NCI-H510A (cell line): ENCODE results near the gene CNTRL.
"Not testable (repeated sequence)": the region's sequence is repeated elsewhere in the genome, so short reads cannot be mapped to it uniquely, and the experiment has no call there.

Experiments
- DNase-seq: peaks from one replicate; lab custom pipeline; 2025; lab: John Stamatoyannopoulos, UW

The CNTRL gene, protein sequence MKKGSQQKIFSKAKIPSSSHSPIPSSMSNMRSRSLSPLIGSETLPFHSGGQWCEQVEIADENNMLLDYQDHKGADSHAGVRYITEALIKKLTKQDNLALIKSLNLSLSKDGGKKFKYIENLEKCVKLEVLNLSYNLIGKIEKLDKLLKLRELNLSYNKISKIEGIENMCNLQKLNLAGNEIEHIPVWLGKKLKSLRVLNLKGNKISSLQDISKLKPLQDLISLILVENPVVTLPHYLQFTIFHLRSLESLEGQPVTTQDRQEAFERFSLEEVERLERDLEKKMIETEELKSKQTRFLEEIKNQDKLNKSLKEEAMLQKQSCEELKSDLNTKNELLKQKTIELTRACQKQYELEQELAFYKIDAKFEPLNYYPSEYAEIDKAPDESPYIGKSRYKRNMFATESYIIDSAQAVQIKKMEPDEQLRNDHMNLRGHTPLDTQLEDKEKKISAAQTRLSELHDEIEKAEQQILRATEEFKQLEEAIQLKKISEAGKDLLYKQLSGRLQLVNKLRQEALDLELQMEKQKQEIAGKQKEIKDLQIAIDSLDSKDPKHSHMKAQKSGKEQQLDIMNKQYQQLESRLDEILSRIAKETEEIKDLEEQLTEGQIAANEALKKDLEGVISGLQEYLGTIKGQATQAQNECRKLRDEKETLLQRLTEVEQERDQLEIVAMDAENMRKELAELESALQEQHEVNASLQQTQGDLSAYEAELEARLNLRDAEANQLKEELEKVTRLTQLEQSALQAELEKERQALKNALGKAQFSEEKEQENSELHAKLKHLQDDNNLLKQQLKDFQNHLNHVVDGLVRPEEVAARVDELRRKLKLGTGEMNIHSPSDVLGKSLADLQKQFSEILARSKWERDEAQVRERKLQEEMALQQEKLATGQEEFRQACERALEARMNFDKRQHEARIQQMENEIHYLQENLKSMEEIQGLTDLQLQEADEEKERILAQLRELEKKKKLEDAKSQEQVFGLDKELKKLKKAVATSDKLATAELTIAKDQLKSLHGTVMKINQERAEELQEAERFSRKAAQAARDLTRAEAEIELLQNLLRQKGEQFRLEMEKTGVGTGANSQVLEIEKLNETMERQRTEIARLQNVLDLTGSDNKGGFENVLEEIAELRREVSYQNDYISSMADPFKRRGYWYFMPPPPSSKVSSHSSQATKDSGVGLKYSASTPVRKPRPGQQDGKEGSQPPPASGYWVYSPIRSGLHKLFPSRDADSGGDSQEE (N-terminal part only)

GRCh38 chr9:121074370-121075250, at the start of gene CNTRL:
TSS of gene CNTRL (plus strand) at chr9:121074955. CDS start at chr9:121088327, 13,372 bp downstream.
- DNase-seq, result peak; percentile 96

GRCh38 chr9:121026260-121026691, 48.5 kb upstream of the CNTRL start:
- no peak for DNase-seq

GRCh38 chr9:121026768-121027167, 48.0 kb upstream of the CNTRL start:
- no peak for DNase-seq

- not testable (repeated sequence) for DNase-seq
Measured at GRCh38 chr9:121028285-121028684, 46.5 kb upstream of the CNTRL start.

- no peak for DNase-seq
Measured at GRCh38 chr9:121029469-121029868, 45.3 kb upstream of the CNTRL start.

GRCh38 chr9:121034529-121034928, 40.2 kb upstream of the CNTRL start:
- DNase-seq, result no peak

DNA sequence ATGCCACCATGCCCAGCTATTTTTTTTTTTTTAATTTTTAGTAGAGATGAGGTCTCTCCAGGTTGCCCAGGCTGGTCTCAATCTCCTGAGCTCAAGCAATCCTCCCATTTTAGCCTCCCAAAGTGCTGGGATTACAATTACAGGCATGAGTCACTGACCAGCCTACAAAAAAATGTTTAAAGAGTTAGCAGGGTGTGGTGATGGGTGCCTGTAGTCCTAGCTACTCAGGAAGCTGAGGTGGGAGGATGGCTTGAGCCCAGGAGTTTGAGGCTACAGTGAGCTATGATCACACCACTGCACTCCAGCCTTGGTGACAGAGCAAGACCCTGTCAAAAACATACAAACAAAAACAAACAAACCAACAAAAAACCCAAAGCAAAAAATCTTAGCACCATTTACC, 39.0 kb upstream of the CNTRL start:
- DNase-seq, result not testable (repeated sequence)

- no peak for DNase-seq
Measured at GRCh38 chr9:121038362-121038761, 36.4 kb upstream of the CNTRL start.

DNA sequence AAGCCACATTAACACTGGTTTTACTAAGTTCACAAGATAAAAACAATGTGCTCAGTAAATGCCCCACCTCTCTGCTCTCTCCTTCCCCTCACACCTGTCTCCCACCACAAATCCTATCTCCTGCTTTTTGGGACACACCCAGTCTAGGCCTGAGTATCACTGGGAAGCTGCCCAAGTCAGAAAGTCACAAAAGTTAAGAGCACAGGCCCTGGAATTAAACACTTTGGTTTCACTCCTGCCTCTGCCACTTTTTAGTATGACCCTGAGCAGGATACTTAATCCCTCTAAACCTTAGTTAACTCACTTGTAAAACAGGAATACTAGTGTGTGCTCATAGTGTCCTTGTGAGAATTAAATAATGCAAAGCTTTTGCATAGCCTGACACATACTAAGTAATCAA, 36.0 kb upstream of the CNTRL start:
- no peak for DNase-seq

DNA sequence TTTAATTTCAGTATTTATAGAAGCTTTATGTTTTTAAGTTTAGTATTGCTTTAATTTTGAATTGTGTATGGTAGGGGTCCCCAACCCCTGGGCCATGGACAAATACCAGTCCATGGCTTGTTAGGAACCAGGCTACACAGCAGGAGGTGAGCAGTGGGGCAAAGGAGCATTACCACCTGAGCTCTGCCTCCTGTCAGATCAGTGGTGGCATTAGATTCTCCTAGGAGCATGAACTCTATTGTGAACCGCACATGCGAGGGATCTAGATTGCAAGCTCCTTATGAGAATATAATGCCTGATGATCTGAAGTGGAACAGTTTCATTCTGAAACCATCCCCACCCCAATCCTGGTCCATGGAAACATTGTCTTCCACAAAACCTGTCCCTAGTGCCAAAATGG, 26.6 kb upstream of the CNTRL start:
- no peak for DNase-seq

- DNase-seq, result no peak
Measured at GRCh38 chr9:121048618-121049017, 26.1 kb upstream of the CNTRL start.

- no peak for DNase-seq
Measured at GRCh38 chr9:121050128-121050988, 24.4 kb upstream of the CNTRL start, which contains the start of gene C5. TSS of gene C5 (minus strand) at chr9:121050275. CDS start at chr9:121050246, 29 bp downstream.

DNA sequence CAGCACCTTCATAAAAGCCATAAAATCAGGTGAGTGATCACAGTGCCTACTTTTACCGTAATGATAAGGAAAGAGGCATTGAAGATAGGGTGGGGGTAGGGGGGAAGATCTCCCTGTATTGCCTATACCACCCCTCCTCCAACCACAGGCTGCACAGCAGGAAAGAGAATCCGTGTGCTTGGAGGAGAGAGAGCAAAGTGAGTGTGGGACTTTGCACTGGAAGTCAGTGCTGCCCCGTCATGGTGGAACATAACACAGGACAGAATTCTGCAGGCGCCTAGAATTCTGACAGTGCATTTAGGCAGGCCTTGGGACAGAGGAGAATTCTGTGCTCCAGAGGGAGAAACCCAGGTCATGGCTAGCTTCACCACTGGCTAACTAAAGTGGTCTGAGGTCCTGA, 21.2 kb upstream of the CNTRL start:
- DNase-seq, result no peak

DNA sequence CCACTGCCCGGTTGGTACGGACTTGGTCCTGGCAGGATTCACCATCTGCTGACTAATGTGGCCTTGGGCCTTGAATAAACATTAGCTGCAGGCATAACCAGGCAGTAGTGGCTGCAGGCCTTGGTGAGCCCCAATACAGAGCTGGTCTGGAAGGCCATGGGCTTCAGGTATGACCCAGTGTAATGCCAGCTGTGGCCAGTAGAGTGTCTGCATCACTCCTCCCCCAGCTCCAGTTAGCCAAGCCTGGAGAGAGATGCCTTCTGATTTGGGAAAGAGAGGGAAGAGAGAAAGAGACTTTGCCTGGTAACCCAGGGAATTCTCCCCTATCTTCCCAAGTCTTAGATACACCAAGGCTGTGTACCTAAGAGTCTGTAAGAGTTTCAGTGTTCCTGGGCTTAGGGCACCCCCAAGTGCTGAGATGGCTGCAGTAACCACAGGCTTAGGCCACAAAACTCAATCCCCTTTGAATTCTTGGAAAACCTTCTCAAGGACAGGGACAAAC, 19.1 kb upstream of the CNTRL start:
- DNase-seq, result no peak

- no peak for DNase-seq
Measured at GRCh38 chr9:121057821-121058220, 16.9 kb upstream of the CNTRL start.

GRCh38 chr9:121059513-121059912, 15.2 kb upstream of the CNTRL start:
- DNase-seq, result no peak

DNA sequence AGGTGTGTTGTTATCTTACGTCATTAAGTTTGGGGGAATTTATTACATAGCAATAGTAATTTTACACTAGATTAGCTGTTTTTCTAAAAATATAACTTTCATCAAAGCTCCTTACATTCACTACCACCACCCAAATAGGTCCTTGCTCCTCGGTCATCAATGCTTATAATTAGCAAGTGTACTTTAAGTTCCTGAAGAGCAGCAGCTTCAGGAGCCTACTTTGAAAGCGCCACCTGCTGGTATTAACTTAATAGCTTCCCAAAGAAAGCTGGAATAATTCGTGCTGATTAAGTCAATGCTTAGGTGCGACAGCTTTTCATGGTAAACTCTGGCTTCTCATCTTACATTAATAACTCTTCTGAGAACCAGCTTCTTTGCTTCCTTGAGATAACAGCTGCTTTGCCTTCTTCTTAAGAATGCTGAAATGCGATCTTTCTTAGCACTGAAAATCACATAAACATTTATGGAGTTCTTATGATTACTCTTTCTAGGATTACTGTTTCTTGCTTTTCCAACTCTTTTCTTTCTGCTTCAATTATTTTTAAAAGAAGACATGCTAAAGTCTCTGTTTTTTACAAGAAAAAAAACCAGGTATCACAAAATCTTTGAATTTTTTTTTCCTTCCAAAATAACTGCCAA, 14.6 kb upstream of the CNTRL start:
- peak; percentile 60 for DNase-seq

- DNase-seq, result no peak
Measured at GRCh38 chr9:121066850-121067249, 7.9 kb upstream of the CNTRL start.

DNA sequence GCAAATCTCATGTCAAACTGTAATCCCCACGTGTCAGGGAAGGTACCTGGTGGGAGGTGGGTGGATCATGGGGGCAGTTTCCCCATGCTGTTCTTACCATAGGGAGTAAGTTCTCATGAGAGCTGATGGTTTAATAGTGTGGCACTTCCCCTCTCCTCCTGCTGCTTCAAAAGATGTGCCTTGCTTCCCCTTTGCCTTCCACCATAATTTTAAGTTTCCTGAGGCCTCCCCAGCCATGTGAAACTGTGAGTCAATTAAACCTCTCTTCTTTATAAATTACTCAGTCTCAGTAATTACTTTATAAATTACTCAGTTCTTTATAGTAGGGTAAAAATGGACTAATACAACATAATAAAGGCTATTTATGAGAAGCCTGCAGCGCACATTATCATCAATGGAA, 7.1 kb upstream of the CNTRL start:
- DNase-seq, result no peak
